ENCODE measurements around the gene MT1G. TPM values are rescaled to one million over a fixed set of nuclear protein-coding genes. Genes with fewer than 3 reads are reported as not detected.

Gene MT1G
- total and polyA plus RNA-seq, 7 donors: 2.0 to 2,487 (median 12.9) TPM

GRCh38 chr16:56664506-56664905 is 3.4 kb downstream of the MT1G start:
- intact Hi-C loops (cut with DNase I): no loop called here
- peaks cover 14 to 99% (median 69%) of the 10 kb centered on the region in 3 donors for H3K27me3 ChIP-seq
- WGBS, 2 donors: 95 to 96% methylated on average over 1 of the region's 1 CpG

DNA sequence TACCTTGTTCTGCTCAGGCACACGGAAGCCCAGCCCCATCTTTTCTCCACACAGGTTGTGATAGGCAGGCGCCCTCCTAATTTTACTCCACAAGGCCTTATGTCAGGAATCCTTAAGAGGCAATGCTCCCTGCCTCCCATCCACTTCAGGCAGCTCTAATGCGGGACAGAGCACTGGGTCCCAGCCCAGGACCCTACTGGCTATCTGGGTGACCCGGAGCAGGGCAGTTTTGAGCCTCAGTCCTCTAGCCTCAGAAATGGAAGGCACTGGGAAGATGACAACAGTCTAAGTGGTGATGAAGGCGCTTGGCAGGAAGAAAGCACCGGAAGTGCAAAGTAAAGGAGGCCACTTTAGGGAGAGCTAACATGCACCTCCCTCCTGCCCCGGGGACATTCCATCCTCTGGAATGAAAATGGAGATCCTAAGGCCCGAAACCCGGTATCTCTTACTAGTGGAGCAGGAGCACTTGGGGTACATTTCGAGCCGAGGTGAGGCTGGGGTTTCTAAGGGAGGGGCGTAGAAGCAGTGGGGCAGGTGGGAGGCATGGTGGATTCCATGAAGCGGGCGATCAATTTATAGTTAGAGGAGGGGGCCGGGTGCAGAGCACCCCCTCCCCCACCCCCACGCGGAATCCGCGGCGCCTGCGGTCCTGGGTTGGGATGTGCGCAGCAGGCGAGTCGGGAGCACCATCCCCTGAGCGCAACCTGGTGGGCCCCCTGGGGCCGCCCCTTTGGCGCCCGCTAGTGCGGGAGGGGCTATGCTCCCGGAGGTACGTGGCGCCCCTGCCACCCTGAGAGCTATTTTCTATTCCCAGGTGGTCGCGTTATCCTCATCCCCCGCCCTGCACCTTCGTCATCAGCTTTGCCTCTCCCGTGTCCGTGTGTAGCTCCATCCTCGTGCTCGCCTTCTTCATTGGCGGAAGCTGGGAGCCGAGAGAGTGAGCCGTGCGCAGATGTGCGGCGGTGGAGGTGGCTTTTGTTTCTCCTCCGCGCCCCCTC is 5.2 kb downstream of the MT1G start:
- Histone ChIP-seq H3K27me3 (peaks cover 14 to 99% (median 62%) of the 10 kb centered on the region in 3 donors), H3K4me3 (no peak overlapping the region), H3K9me3 (no peaks in the 10 kb centered on the region), H3K27ac (no peak overlapping the region), H3K4me1 (peaks cover 0 to 20% (median 13%) of the 10 kb centered on the region in 4 donors), H3K36me3 (no peaks in the 10 kb centered on the region)
- intact Hi-C loops (cut with DNase I): no loop called here
- no peak for TF ChIP-seq POLR2AphosphoS5 (IDR thresholded peaks at IDR 0.05)
- no peak for TF ChIP-seq EP300 (IDR thresholded peaks at IDR 0.05)
- TF ChIP-seq POLR2A (IDR thresholded peaks at IDR 0.05): no peak
- TF ChIP-seq CTCF (IDR thresholded peaks at IDR 0.05): no peak
- WGBS, 2 donors: 20 to 43% methylated on average over 48 of the region's 48 CpGs
- no peak for DNase-seq

More at GRCh38 chr16:56664506-56664905, 3.4 kb downstream of the MT1G start:
- H3K36me3 ChIP-seq: no peaks in the 10 kb centered on the region
- H3K4me1 ChIP-seq: peaks cover 0 to 19% (median 17%) of the 10 kb centered on the region in 4 donors
- no peak for TF ChIP-seq POLR2A (IDR thresholded peaks at IDR 0.05)
- no peak for TF ChIP-seq EP300 (IDR thresholded peaks at IDR 0.05)
- no peak for TF ChIP-seq POLR2AphosphoS5 (IDR thresholded peaks at IDR 0.05)
- no peak for TF ChIP-seq CTCF (IDR thresholded peaks at IDR 0.05)
- no peak for DNase-seq
- H3K9me3 ChIP-seq: no peaks in the 10 kb centered on the region
- no peak overlapping the region for H3K4me3 ChIP-seq
- no peak overlapping the region for H3K27ac ChIP-seq

DNA sequence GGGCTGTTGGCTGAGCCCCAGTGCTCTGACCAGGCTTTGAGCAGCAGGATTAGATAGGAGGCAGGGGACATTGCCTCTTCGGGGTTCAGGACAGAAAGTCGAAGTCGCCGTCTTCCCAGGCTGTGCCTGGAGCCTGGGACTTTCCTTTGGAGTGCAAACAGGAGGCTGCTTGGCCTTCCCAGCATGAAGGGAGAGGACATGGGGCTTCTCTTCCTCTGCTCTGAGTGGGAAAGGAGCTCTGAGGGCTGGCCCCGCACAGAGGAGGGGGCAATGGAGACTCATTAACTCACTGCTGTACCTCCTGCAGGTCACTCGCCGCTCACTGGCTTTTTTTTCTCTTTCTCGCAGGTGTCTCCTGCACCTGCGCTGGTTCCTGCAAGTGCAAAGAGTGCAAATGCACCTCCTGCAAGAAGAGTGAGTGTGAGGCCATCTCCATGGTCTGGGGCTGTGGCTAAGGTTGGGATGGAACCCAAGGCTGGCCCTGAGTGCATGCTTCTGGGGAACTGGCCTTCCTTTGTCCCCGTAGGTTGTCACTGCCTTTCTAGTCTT is 9.5 kb downstream of the MT1G start:
- intact Hi-C loops (cut with DNase I): no loop called here
- 16 to 29% methylated on average over 10 of the region's 10 CpGs for WGBS, 2 donors

More for the DNA sequence above, 9.5 kb downstream of the MT1G start:
- Histone ChIP-seq H3K27me3 (peaks cover 5 to 68% (median 30%) of the 10 kb centered on the region in 3 donors), H3K27ac (peak overlapping the region in 1 of 4 donors; percentile 49), H3K4me3 (peak overlapping the region in 2 of 4 donors; percentile 44 to 50), H3K4me1 (peaks cover 0 to 24% (median 16%) of the 10 kb centered on the region in 4 donors), H3K36me3 (no peaks in the 10 kb centered on the region), H3K9me3 (no peaks in the 10 kb centered on the region)
- no peak for DNase-seq
- TF ChIP-seq EP300 (IDR thresholded peaks at IDR 0.05) (no peak), POLR2A (IDR thresholded peaks at IDR 0.05) (no peak), POLR2AphosphoS5 (IDR thresholded peaks at IDR 0.05) (no peak), CTCF (IDR thresholded peaks at IDR 0.05) (no peak)
